GM12875 (cell line): ENCODE data around the gene CDHR3.

Source experiments
- H3K4me3 ChIP-seq: one replicate; pipeline ENCODE4 v1.5.1; 2011; ENCODE audit warnings: low read depth, low read length, control low read depth
- CTCF ChIP-seq: IDR thresholded peaks from 2 replicates; pipeline ENCODE4 v1.5.1; 2011; ENCODE audit warnings: low read depth, mild to moderate bottlenecking, control low read depth, inconsistent platforms, low read length, moderate library complexity, borderline replicate concordance; ENCODE audit not compliant: insufficient read depth

CDHR3 gene

GRCh38 chr7:106033735-106034134 is 70.7 kb downstream of the CDHR3 start:
- TF ChIP-seq CTCF = no peak
- H3K4me3 ChIP-seq = no peak overlapping the region

GRCh38 chr7:106034383-106034782 is 71.3 kb downstream of the CDHR3 start:
- H3K4me3 ChIP-seq = no peak overlapping the region
- TF ChIP-seq CTCF = no peak

GRCh38 chr7:106035568-106035967 is 72.5 kb downstream of the CDHR3 start:
- H3K4me3 ChIP-seq = no peak overlapping the region
- no peak for TF ChIP-seq CTCF

GRCh38 chr7:106036004-106036403 is 72.9 kb downstream of the CDHR3 start:
- no peak overlapping the region for H3K4me3 ChIP-seq
- no peak for TF ChIP-seq CTCF

- TF ChIP-seq CTCF = no peak
- H3K4me3 ChIP-seq = no peak overlapping the region
These were observed 74.6 kb downstream of the CDHR3 start for GRCh38 chr7:106037489-106038176.

GRCh38 chr7:106038289-106038688 is 75.2 kb downstream of the CDHR3 start:
- no peak overlapping the region for H3K4me3 ChIP-seq
- no peak for TF ChIP-seq CTCF

- TF ChIP-seq CTCF = no peak
- no peak overlapping the region for H3K4me3 ChIP-seq
These were observed 75.9 kb downstream of the CDHR3 start for GRCh38 chr7:106038916-106039315.
